Epithelial cell of alveolus of lung (primary cell): ENCODE results near the gene EIF1AX. TPM values are rescaled to one million over a fixed set of nuclear protein-coding genes. Genes with fewer than 3 reads are reported as not detected.

Experiments
- total RNA-seq: library from RNA; depleted of rRNA; stranded (reverse); fragments of >200 nt; gene quantifications from 2 replicates; pipeline ENCODE4 v1.2.1, GENCODE V29; 2015

The EIF1AX gene, protein sequence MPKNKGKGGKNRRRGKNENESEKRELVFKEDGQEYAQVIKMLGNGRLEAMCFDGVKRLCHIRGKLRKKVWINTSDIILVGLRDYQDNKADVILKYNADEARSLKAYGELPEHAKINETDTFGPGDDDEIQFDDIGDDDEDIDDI
- total RNA-seq: 31.7 and 43.3 TPM in 2 replicates

DNA sequence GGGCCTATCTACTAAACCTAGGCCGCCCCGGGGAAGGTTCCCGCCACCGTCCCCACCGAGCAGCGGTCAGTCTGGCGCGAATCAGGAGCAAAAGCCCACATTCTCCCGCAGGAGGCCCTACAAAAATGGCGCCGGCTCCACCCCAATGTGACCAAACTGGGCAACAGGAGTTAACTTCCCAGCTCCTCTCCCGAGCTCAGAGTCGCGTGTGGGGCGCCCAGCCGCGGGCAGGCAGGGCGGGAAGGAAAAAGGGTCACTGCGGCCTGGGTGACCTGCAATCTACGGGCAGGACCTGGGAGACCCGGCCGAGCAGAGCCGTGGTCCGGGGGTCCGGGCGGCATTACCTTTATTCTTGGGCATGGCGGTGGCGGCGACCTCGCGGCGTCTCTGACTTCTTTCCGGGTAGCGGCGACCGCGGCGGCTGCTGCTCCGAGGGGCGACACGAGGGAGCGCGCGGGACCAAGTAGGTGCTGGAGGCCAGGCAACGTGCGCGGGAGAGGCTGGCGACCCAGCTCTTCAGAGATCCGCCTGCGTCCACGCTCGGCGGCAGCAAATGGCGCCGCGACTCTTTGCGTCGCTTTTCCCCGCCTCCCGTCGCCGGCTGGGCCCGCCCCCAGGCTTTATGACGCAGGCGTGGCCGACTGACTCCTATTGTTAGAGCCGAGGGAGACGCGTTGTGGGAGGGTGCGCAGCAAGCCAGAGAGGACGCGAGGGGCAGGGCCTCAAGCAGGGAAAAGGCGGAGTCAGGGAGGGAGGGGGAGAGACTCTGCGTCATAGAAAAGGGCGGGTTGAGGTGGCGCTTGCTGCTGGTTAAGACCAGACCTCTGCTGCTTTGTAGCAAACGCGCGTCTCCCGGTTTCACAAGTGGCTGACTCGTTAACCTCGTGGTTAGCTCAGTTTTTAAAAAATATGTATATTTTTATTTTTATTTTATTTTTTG lies at the start of gene EIF1AX:
Gene EIF1AX (minus strand): TSS at position 558 of the 940 bp plus-strand sequence. CDS start 198 bp downstream, at position 360.

DNA sequence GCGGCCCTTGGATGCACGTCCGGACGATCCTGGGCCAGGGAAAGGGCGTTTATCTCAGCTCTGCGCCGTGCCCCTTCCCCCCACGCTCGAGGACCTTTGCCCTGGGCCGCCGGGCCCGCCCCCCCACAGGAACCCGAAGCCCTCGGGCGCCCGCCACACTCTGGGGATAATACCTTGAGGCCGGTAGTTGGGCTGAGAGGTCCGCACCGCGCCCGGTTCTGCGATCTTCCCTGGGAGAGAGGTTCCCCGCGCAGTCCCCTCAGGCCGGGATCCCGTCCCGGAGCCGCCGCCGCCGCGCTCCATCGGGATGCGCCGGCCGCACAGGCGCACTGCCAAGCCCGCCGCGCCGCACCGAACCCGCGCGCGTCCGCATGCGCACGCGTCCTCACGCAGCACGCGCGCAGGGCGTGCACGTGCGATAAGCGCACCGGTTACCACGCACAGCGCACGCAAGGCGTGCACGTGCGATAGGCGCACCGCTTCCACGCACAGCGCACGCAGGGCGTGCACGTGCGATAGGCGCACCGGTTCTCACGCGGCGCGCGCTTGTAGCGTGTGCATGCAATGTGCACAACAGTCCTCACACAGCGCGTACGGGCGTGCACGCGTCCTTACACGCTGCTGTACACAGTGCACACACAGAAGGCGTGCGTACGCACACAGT lies 24.9 kb downstream of the EIF1AX start, which contains the start of gene MAP7D2:
Gene MAP7D2 (minus strand): TSS at position 331 of the 664 bp plus-strand sequence. CDS start 28 bp downstream, at position 303.

Other genes starting within 250 kb of the EIF1AX start
- gene BCLAF3, start 150.8 kb downstream of the EIF1AX start, total RNA-seq: 1.3 and 1.7 TPM in 2 replicates
- under 0.01 and 0.96 TPM in 2 replicates for gene MAP7D2, start 24.9 kb downstream of the EIF1AX start, total RNA-seq
- 20.0 and 37.5 TPM in 2 replicates for gene RPS6KA3, start 125.1 kb upstream of the EIF1AX start, total RNA-seq